HG02885 (cell line): ENCODE measurements around the gene PHLDB1.

Source experiments
- ATAC-seq: cut with Tn5 transposase; IDR thresholded peaks from one replicate; pipeline ENCODE4 v1.9.1; 2021; ENCODE audit warnings: mild to moderate bottlenecking; ENCODE audit not compliant: unreplicated experiment, poor library complexity

Gene PHLDB1

DNA sequence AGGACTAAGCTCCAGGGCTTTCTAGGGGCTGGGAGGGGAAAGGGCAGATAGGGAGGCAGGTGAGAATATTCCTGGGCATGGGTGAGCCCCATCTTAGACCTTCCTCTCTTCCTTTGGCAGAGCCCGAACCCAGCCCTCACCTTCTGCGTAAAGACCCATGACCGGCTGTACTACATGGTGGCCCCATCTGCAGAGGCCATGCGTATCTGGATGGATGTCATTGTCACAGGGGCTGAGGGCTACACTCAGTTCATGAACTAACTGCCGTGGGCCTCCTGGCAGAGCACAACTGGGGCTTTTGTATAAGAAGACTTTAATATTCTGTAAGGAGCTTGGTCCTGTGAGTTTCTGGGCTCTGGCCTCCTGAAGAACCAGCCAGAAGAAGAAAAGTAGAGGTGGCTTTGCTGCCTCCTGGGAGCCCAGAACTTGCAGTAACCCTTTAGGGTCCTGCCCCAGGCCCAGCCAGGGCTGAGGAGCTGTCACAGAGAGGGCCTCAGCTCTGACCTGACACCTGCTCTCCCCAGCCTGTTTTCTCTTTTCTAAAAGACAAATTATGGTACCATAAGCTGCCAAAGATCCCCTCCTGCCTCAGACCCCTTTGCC, 49.2 kb downstream of the PHLDB1 start:
- no peak for ATAC-seq

DNA sequence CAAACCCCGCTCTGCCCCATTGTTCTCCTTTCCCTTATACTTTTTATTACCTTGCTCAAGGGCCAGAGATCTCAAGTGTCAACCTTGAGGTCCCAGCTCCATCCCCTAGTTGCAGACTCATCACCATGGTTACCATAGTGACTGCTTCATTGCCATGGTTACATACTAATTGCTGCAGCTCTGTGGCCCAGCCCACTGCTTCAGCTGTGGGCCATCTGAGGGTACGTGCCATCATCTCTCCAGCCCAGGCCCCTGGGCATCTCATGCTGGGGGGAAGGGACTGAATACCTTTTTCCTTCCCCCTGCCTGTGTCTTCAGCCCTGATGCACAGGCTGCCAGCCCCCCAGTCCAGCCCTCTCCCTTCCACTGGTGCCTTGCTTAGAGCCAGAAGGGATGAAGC, 49.8 kb downstream of the PHLDB1 start:
- ATAC-seq = no peak

DNA sequence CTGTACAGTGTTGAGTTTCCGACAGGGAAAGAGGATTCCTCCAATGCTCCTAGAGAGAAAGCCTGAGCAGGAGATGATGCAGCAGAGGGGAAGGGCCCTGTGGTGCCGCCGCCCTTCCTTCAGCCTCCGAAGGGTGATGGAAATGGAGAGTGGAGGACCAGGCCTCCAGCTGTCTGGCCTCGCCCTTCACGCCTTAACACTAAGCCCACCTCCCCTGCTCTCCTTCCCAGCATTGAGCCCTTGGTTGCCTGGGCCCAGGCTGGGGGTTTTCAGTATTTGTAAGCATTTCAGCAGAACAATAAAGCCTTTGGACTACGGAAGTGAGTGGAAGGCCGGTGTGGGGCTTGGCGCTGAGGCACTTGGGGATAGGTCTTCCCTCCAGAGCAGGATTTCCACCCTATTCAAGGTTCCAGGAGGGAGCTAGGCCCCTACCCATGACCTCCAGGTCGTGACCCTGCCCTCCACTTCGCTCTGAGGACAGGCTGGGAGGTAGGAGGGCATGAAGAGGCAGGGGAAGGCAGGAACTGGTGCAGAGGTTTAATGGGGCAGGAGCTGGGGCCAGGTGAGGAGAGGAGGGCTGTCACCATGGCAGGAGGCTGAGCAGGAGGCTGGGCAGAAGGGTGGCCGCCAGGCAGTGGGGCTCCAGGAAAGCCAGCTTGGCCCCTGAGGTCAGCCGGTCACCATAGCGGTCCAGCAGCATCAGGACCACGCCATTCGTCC, 50.5 kb downstream of the PHLDB1 start:
- no peak for ATAC-seq

DNA sequence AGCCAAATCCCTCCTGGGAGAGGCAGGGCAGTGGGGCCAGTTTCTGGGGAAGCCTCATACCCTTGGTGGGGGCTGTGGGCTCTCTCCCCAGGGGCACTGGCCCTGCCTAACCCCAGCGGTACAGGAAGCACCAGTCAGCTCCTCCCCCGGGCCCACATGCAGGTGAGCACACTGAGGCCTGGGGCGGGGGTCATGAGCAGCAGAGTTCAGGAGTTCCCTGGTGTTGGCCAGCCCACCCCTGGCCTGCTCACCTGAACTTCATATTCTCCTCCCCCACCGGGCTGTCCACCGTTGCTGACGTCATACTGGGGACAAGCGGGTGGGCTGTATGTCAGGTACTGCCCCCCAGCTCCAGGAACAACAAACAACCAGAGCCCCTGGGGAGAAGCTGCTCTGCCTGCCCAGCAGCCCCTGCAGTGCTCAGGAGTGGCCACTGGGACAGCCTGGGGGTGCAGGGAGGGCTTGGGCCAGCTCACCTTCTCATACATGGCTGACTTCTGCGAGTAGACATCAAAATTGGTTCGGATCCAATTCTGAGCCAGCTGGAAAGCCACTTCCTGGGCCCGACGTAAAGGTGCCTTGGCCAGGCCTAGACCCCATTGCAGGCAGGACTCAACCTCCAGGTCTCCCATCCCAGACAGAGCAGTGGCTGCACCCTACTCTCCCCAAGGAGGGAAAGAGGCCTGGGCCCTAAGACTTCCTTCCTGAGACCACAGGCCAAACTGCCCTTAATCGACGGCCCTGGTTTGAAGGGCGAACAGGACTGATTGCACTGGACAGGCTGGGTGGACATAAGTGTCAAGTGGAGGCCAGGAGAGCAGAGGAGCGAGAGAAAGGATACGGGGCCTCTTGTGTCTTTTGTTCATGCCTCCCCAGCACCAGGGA, 51.3 kb downstream of the PHLDB1 start:
- ATAC-seq = no peak

DNA sequence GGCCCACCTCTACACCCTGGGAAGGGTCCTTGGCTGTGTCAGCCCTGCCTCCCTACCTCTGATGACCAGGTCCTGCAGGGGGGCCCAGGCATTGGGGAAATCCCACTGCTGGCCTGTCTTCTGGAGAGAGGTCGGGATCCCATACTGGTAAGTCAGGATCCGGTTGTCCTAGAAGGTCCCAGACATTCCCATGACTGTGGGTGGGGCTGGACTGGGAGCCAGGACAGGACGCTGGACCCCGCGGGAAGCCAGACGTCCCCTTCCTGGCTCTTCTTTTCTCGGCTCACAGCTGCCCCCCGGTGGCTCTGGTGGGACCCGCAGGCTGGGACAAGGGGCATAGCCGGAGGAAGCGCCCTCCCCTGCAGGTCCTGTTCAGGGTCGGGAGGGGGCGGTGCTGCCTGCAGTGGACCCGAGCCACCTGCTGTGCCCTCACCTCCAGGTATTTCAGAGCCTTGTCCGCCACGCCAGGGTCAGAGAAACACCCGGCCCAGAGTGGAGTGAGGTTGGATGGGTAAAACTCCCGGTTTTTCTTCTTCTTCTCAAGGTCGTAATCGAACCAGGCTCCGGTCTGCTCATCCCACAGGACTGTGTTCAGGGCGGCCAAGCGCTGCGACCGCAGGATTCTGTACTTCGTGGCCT, 52.0 kb downstream of the PHLDB1 start:
- peak; percentile 80 for ATAC-seq

DNA sequence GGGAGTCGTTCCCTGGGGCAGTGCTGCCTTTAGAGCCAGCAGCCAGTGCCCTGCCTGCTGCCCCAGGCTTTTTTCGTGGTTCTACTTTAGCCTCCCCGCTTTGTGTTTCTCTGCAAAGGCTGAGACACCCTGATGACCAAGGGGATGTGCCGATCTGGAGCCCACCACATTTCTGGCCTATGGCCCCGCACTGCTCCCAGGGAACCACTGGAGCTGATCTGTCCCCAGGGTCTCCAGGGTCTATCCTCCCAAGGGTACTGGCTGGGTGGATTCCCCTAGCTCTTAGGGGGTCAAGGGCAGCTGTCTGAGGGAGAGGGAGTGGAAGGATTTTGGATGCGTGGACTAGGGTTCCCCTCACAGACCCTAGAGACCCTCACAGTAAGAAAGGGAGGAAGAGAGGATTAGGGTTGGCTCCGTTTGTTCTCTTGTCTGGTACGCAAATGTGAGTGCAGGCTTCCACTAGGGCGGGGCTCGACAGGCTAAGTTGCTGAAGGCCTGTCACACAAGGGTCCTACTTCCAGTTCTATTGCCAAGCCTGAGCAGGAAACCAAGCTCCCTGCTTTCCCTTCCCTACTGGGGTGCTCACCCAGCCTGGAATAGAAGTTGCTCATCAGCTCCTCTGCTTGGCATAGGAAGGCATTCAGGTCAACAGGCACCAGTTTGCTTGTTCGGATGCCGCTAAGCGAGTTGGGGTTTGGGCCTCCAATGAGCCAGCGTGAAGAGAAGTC, 52.7 kb downstream of the PHLDB1 start:
- ATAC-seq = no peak

DNA sequence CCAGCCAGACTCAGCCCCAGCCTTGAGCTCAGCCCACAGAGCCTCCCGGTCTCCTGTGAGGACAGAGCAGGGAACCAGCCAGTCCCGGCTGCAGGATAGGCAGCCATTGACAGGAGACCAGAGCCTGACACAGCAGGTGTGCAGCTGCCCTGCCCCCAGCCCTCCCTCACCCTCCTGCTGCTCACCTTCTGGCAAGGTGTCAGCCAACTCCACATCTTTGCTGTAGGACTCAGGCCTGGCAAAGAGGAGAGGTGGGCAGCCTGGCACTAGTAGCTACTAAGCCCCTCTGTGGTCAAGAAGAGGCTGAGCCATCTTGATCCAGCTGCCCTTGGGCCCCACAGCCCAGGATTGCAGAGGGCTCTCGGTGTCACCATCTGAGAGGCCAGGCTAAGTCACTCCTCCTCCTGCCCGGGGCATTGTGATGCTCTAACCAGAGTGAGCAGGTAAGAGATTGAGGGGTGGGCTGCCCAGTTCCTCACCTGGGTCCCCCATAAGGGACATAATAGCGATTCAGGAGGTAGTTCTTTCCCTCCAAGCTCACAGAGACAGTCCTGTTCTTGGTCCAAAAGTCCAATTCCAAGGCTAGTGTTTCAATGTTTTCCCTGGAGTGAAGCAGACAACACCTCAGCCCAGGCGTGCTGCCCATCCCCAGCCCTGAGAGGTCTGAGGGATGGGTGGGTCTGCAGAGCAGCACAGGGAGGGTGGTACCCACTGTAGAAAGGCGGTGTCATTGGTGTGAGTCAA, 53.4 kb downstream of the PHLDB1 start:
- ATAC-seq = no peak

DNA sequence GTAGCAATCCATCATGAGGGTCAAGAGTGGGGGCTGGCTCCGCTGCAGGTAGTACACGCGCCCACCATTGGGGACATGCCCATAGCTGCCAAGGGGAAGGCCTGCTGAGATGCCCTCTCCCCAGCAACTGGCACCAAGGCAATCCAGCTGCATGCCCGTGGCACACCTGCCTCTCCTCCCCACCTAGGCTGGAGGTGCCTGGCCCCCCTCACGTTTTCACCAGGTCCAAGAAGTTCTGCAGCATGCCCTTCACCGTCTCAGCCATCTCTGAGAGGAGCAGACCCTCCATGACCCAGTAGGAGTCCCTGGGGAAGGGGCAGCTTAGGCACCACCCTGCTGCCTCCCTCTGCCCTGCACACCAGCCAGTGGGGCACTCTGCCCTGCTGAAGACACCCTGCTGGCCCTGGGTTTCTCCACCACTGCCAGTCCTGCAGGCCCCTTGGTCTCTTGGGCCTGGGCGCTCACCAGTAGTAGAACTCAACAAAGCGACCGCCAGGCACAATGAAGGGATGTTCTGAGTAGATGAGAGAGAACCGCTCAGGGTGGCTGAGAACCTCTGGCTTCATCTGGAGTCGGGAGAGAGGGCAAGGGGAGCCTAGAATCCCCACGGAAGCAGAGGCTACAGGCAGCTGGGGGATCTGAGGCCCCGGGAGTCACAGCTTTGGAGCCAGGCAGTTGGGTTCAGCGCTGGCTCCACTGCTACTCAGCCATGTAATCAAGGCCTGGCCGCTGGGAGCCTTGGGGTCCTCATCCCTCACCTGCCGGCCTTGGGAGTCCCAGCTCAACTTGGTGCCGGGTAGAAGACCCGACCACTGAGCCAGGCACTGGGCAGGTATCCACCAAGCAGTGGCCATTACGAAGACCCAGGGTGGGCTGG, 54.2 kb downstream of the PHLDB1 start:
- no peak for ATAC-seq

DNA sequence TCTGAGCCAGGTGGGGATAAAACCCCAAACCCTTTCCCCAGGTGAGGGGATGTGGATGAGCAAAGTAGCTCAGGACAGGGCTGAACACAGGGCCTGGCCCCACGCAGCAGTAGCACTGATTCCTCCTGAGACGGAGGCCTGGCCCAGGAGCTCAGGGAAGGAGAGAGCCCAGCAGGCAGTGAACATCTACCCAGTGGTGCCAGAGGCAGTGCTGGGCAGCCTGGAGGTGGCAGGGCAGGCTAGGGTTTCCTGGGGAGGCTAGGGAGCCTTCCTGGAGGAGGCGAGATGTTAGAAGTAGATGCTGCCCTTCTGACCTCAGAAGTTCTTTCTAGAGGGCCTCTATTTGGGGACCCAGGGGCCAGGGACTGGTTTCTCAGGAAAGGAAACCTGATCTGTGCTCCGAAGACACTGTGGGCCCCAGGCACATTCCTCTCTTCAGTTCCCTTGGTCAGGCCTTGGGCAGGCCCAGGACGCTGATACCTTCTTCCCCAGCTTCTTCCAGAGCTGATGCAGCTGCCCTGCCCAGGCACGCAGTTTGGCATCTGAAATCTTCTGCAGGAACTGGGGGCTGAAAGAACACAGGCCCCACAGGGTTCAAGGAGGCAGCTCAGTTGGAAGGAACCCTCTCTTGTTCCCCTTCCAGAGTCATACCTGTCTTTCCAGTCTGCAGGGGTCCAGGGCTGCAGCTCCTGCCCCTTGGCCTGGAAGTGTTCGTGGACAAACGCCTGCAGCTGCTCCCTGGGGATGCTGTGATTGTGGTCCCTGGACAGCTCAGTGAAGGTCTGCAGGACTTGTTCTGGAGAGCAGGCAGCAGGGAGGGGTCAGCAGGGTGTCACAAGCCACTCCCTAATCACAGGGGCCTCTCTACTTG, 55.2 kb downstream of the PHLDB1 start:
- no peak for ATAC-seq

DNA sequence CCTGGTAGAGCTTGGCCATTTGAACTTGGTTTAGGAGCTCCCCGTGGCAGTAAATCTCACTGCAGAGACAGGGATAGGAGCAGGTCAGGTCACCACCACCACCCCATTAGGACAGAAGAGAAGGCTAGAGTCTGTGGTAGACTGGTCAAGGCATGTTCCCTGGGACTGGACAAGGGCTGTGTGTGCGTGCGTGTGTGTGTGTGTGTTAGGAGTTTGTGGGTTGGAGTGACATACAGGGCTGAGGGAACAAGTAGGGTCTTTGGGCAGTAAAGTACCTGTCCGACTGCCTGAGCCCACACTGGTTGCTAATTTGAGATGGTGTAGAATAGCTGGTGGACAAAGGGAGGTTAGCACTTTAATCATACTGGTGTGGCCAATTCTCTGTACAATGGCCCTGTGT, 56.0 kb downstream of the PHLDB1 start:
- ATAC-seq = no peak

DNA sequence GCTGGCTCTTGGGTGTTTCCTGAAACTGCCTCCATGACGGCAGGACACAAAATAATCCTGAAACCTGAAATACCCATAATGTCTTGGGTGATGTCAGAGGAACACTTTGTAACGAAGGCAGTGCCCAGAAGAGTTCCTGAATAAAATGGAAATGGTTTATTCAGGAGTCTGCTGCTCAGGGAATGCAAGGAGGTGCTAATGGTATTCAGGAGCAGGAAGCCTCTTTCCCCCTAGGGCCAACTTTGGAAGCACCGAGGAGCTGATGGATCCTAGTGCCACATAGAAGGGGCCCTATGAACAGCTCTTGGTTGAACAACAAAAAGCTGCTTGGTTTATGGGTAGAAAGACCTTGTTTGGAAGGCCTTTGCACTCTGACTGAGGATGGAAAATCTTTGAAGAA, 56.5 kb downstream of the PHLDB1 start:
- no peak for ATAC-seq

DNA sequence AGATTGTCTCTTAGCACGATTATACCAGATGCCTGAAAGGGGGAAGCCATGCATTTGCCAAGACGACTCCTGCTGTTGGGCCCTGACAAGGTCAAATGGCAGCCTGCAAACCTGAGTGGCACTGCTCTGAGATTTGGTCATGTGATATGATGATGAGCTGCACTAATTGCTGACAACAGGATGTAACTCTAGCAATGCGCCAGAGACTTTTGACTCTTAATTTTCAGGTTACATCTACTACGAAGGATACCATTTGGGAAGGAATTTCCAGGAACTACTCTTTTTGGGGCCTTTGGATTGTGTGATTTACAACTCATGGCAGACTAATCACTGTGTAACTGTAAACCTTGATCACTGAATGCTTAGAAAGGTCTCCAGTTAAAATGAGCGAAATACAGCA, 59.0 kb downstream of the PHLDB1 start:
- no peak for ATAC-seq

DNA sequence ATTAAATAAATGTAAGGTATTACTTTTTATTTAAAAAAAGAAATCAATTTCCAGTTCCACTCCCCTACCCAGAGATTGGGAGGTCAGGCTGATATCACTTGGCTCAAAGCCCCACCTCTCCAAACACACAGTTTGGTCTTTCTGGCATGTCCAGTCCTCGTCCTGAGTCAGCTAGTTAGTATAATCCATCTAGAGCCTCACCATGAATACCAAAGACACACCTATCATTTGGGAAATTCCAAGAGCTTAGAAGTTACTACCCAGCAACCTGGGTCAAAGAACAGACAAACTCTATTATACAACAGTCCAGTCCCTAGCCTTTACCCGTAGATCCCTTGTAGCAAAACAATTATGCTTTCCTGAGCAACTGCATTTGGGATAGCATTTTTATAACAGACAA, 62.6 kb downstream of the PHLDB1 start:
- ATAC-seq = no peak

DNA sequence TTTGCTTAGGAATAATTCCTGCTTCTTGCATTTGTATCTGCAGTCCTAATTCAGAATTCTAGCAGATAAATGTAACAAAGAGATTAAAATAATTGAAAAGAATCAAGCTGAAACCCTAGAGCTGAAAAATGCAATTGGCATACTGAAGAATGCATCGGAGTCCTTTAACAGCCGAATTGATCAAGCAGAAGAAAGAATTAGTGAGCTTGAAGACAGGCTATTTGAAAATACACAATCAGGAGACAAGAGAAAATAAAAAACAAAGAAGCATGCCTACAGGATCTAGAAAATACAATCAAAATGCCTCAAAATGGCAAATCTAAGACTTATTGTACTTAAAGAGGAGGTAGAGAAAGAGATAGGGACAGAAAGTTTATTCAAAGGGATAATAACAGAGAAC, 63.8 kb downstream of the PHLDB1 start:
- no peak for ATAC-seq

DNA sequence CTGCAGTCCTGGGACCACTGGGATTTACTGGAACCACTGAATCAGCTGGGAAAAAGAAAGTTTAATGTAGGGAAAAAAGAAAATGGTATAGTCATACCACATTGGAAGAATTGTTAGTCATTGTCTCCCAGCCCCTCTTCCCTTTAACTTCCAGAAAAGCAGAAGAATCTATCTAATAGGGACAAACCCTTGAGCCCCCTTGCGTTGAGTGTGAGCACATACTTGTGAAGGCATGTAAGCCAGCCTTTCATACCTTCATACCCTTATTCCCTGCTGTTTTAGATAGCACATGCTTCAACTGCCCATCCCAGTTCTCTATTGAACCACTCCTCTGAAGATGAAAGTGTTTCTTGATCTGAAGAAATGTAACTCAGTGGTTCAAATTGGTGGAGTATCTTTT, 65.4 kb downstream of the PHLDB1 start:
- no peak for ATAC-seq

DNA sequence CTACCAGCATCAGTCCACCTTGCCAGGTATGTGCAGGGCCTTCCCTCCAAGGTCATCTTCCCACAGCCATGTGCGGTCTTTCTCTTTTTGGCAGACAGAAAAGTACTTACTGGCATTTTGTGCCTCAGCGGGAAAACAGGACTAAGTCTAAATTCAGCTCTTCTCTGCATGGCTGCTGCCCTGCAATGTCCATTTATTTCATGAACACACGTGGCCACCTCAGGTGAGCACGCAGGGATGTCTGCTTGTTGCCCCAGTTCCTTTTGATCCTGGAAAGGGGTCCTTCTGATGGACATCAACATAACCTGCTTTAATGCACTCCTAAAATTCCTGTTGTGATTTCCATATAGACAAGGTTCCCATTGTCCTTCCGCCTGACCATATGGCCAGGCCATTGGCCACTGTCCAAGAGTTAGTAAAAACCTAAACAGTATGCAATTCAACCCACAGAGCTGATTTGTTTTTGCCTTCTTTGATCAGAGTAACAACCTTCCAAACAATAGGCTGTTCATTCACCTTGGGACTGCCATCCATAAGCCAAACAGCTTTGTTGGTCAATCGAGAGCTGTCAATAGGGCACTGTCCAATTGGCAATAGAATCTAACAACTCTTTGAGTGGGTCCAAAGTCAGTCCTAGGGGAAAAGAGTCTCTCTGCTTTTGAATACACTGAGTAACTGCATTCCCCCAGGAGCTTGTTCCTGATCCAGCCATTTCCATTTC, 66.1 kb downstream of the PHLDB1 start:
- ATAC-seq = no peak

DNA sequence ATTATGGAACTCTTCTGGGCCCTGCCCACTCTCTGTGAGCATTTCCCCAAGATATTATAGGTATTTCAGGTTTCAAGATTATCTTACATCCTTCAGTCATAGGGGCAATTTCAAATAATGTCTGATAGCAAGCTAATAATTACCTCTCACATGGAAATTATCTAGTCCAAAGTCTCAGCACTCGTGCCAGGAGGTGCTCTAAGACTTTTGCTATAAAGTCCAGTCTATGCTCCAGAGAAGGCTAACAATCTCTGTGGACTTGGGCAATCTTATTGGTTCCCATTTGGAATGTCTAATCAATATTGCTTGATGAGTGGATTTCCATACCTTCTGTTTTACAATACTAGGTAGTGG, 66.6 kb downstream of the PHLDB1 start:
- no peak for ATAC-seq
